HS-5 (cell line): ENCODE results near the gene PIGC.
"Not testable (repeated sequence)": the region's sequence is repeated elsewhere in the genome, so short reads cannot be mapped to it uniquely, and the experiment has no call there.

Experiments used
- DNase-seq: peaks from one replicate; pipeline ENCODE4 v3.0.0-alpha.2; 2012; ENCODE audit warnings: low read depth

PIGC gene

GRCh38 chr1:172466795-172467407 lies 23.0 kb upstream of the PIGC start:
- DNase-seq = no peak

DNA sequence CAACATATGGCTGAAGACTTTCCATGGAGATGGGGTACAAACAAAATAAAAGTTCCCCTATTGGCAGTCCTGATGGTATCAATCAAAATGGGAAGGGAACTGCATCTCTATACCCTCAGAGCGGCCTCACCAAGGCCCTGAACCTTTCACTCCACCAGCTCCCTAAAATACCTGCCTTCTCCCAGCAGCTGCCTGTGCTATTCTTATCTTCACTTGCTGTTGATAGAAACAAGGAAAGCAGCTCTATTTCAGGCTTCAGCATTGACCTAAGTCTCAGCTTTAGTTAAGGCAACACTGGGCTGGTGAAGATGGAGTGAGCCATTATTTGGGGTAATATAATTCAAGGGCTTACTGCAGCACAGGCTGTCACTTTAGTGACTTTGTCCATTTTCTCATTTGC lies 21.7 kb upstream of the PIGC start:
- no peak for DNase-seq

DNA sequence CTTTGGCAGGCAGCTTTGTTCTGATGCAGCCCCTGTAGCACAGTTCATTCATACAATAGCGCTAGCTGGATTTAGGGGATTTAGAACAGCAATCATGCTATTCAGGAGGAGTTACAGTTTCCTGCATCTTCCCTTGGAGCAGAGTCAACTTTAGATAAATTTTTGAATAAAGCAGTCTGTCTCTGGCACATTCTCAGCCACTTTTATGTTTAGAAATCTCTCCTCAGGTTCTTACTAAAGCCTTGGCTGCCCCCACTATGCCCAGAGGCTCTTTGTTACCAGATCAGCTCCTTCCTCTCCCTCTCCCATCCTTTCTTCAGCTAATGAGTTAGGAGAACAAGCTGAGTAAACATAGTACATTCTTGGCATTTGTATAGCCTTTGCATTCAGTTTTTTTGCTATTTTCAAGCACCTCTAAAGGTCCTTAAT lies 17.0 kb upstream of the PIGC start:
- DNase-seq = no peak

GRCh38 chr1:172460177-172460576 lies 16.3 kb upstream of the PIGC start:
- no peak for DNase-seq

- DNase-seq = no peak
Observed at GRCh38 chr1:172457479-172458130, 13.7 kb upstream of the PIGC start.

DNA sequence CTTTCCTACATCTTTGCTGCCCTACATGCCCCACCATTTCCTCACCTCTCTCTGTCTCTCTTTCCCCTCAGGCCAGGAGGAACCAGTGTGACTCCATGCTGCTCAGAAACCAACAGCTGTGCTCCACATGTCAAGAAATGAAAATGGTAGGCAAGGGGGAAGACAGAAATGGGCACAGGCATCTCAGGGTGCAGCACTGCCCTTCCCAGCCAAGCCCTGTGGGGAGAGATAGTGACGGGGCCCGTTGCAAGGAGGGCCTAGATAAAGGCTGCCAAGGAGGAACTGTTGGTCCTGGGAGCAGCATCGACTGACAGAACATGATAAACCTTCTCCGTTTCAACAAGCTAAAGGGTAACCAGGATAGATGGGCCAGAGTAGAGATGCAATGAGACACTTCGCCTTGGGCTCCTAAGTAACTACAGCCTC lies 12.5 kb upstream of the PIGC start:
- DNase-seq = no peak

GRCh38 chr1:172455451-172455850 lies 11.6 kb upstream of the PIGC start:
- no peak for DNase-seq

- DNase-seq = no peak
Observed at GRCh38 chr1:172453607-172454006, 9.7 kb upstream of the PIGC start.

DNA sequence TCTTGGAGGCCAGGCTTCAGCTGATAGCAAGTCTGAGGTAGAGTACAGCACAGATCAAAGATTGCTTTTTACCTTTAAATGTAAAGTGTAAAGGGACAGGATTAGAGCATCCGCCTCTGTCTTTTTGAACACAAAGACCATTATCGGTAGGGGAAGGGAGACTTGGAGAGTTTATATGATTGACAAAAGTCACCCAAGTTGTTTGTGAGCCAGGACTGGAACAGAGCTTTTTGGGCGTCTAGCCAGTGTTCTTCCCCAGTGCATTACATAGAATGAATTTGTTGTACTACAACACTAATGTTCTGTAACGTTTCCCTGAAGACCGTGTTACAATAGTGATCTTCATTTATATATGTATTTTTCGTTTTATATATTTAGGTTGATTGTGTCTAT lies 9.3 kb upstream of the PIGC start:
- DNase-seq = no peak

- DNase-seq = no peak
Observed at GRCh38 chr1:172452536-172453152, 8.8 kb upstream of the PIGC start.

- DNase-seq = no peak
Observed at GRCh38 chr1:172451002-172451443, 7.2 kb upstream of the PIGC start.

DNA sequence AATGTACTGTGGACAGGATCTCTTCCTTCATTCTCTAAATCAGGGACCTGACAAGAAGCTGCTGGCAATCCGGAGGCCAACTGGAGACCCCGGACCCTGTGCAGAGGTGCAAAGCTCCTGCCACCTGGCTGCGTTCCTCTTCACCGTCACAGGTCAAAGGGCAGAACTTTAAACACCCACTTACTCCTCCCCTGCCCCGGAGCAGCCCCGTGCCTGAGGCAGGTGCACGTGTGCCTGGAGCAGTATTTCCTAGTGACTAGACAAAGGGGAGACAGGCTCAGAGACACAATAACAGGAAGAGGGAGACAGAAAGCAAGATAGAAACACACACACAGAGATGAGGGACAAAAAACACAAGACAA lies 6.6 kb upstream of the PIGC start:
- DNase-seq = no peak

DNA sequence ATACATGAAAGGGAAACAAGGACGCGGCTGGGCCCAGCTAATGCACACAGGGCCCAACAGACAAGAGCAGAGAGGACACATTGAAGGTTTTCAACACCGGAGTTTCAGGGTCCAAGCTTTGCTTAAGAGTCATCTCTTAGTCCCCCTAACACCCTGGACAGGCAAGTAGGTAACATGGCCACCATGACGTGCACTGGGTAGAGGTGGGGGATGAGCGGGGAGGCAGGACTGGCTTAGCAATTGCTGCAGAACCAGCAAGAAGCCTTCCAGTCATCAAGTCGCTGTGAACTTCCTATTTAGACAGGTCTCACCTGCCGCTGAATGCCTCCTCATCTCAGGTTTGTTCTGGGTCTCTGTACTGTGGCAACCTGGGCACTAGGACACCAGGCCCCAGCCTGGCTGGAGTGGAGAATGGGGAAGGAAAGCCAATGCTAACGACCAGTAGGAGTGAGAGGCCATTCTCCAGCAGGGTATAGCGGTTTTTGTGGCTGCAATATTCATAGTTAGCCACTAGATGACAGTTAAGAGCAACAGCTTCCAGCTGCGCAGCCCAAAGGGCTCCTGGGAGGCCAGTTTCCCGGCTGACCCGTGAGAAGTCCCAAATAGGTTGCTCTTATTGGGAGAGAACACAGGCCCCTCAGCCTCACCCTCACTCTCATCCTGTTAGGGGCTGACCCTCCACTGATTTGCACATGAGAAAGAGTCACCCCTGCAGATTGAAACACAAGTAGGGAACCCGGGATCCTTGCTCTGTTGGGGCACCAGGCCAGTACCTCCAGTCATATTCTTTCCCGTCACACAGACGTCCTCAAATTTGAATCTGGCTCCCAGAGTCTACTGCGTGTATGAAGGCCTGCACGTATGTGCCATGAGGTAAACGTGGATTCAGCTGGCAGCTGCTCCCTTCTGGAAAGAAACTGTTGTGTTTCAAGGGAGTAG lies 6.0 kb upstream of the PIGC start:
- no peak for DNase-seq

- no peak for DNase-seq
Observed at GRCh38 chr1:172448995-172449584, 5.2 kb upstream of the PIGC start.

DNA sequence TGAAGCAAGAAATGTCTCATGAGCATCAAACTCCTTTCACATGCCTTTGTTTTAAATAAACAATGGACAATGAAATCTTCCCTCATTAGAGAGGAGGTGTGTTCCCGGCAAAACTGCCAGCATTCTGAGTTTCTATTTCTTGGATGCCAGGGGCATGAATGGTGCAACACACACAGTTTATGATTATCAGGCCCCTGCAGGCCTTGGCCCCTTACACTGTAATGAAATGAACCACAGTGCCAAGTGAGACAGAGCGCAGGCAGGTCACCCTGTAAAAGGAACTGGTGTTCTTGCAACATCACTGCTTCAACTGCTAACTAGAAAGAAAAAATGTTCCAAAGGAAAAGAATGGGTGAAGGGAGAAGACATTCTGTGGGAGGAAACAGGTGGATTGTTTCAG lies 3.8 kb upstream of the PIGC start:
- no peak for DNase-seq

GRCh38 chr1:172446547-172446946 lies 2.7 kb upstream of the PIGC start:
- no peak for DNase-seq

DNA sequence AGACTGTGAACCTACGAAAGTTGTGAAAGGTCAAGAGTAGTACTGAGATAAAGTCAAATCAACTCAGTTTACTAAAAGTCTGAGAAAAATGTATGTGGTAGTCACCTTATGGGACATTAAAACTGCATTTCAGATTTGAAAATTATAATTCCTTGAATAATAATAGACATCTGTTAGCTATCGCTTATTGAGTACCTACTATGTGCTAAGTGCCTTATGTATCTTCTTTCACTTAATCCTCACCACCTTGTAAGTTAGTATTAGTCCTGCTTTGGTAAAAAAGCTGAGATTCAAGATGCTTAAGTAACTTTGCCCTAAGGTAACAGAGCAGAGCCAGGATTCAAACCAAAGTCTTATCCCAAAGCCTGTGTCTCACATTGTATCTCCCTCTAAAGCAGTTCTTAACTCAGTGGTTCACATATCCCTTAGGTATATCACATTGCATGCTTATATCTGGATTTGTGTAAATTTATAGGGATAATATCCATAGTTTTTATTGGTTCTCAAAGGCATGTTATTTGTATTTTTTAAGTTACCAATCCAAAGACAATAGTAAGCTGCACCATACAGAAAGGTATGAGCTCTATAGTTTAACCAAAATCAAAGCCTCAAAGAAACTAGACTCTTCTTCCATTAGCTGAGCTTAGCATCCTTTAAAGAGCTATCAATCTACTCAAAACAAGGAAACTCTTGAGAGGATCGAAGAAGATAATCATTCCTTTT lies 865 bp downstream of the PIGC start:
- no peak for DNase-seq

DNA sequence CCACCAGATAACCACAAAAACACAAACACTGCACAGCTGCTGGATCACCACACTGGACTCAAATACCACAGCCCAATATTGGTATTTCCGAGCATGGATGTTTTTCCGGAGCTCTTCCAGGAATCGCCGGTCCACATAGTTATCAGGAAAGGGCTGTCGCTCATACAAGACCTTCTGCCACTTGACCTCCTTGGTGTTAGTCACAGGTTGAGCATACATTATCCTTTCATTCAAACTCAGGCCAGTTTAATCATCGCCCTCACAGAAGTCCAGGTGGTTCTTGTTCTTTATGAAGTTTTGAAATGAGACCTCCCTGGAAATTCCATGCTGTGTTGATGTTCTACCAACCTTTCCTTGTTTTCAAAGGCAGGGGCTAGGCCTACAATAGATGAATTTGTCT lies 1.5 kb downstream of the PIGC start:
- DNase-seq = no peak

DNA sequence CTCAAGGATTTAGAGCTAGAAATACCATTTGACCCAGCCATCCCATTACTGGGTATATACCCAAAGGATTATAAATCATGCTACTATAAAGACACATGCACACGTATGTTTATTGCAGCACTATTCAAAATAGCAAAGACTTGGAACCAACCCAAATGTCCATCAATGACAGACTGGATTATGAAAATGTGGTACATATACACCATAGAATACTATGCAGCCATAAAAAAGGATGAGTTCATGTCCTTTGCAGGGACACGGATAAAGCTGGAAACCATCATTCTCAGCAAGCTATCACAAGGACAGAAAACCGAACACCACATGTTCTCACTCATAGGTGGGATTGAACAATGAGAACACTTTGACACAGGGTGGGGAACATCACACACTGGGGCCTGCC lies 6.7 kb downstream of the PIGC start:
- DNase-seq = not testable (repeated sequence)

GRCh38 chr1:172431721-172432192 lies 12.1 kb downstream of the PIGC start:
- DNase-seq = no peak

DNA sequence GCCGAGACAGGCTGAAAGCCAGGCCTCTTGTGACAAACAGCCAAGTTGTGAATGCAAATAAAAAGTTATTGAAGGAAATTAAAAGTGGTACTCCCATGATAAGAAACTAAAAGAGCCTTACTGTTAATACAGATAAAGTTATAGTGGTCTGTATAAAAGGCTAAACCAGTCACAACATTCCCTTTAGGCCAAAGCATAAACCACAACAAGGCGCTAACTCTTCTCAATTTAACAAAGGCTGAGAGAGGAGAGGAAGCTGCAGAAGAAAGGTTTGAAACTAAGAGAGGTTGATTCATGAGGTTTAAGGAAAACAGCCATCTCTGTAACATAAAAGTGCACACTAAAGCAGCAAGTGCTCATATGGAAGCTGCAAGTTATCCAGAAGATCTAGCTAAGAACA lies 12.7 kb downstream of the PIGC start:
- no peak for DNase-seq

GRCh38 chr1:172430128-172430454 lies 13.8 kb downstream of the PIGC start:
- DNase-seq = no peak
